WTC11 (cell line): ENCODE measurements around the gene KIR3DL3.

Source experiments
- ATF3 ChIP-seq: sonication (generic); formaldehyde crosslinking; conservative IDR thresholded peaks from 2 replicates; pipeline ENCODE4 v1.8.1; 2022; ENCODE audit warnings: mild to moderate bottlenecking, missing genetic modification reagents
- CTCF ChIP-seq: fragments of 200-600 bp; IDR thresholded peaks from 2 replicates; pipeline ENCODE4 v1.8.0; 2022; ENCODE audit warnings: antibody characterized with exemption
- ELF4 ChIP-seq: sonication (generic); formaldehyde crosslinking; IDR thresholded peaks from 2 replicates; pipeline ENCODE4 v1.8.1; 2022; ENCODE audit warnings: low read depth, mild to moderate bottlenecking, moderate library complexity, missing genetic modification reagents
- ESRRA ChIP-seq: sonication (generic); formaldehyde crosslinking; IDR thresholded peaks from 2 replicates; pipeline ENCODE4 v1.8.1; 2022; ENCODE audit warnings: mild to moderate bottlenecking, missing genetic modification reagents, borderline replicate concordance
- ETV6 ChIP-seq: sonication (generic); formaldehyde crosslinking; IDR thresholded peaks from 2 replicates; pipeline ENCODE4 v1.8.1; 2022; ENCODE audit warnings: mild to moderate bottlenecking, missing genetic modification reagents
- STAT6 ChIP-seq: sonication (generic); formaldehyde crosslinking; conservative IDR thresholded peaks from 2 replicates; pipeline ENCODE4 v1.8.1; 2023; ENCODE audit warnings: mild to moderate bottlenecking, low read depth, missing genetic modification reagents, moderate library complexity

- TF ChIP-seq ETV6 (CRISPR knock-in tag) (no peak), CTCF (no peak), STAT6 (CRISPR knock-in tag) (no peak), ELF4 (no peak), ATF3 (CRISPR knock-in tag) (no peak), ESRRA (CRISPR knock-in tag) (no peak)
Observed at GRCh38 chr19:54692298-54692615, 32.0 kb upstream of the KIR3DL3 start.
